Measurements from ENCODE around the gene TARS3.

Gene TARS3

DNA sequence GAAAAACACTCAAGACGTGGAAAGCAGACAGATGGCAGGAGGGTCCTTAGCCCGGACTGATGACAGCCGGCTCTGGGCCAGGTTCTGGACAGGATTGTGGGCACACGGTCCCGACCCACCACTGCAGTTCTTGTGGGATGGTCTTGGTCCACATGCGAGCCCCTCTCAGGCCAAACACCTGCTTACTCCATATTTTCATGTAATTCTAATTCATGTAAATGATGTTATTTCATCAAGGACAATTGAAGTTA, 104.7 kb downstream of the TARS3 start:
- DNase-seq, result no peak

DNA sequence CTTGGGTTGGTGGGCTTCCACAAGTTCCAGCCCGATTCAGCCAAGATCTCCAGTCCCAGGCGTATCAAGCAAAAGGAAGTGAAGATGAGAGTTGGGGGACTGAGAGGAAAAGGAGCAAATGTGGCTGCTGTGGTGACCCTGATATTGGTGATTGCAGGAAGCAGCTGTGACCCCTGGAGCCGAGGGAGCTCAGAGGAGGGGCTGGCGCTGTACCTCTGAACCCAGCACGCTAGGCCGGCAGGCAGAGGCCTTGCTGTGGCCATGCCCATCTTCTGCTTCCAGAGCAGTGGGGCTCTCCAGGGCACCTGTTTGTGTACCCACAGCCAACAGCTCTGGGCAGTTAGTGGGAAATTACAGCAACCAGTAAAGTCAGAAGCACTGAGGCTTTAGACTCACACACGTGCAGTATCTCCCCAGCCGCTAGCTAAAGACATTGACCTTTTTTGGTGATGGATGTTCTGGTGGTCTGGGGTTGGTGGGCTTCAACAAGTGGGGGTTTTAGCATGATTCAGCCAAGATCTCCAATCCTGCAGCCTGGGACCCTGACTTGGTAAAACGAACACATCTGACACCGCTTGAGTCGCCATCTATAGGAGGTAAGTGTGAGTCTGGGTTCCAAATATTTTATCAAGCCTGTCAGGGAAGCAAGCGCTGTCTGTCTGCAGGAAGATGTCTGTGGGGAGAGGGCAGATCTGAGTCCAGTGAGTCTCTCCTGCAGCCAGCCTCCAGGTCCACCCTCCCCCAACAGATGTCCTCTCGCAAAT, 105.2 kb downstream of the TARS3 start:
- DNase-seq, result no peak

DNA sequence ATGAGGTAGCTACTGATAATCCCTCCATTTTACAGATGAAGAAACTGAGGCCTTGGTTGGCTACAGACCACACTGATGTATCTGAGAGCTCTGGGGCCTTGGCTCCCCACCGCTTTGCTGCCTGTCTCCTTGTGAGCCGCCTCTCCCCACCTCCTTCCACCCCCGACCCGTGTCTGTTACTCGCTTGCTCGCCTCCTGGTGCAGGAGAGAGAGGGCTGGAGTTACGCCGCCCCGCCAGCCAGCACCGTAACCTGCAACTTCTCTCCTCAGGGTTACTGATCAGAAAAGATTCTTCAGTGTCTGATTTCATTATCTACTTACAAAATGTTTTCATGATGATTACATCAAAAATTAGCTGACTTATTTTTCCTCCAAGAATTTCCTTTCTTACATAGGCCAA, 106.2 kb downstream of the TARS3 start:
- no peak for DNase-seq

DNA sequence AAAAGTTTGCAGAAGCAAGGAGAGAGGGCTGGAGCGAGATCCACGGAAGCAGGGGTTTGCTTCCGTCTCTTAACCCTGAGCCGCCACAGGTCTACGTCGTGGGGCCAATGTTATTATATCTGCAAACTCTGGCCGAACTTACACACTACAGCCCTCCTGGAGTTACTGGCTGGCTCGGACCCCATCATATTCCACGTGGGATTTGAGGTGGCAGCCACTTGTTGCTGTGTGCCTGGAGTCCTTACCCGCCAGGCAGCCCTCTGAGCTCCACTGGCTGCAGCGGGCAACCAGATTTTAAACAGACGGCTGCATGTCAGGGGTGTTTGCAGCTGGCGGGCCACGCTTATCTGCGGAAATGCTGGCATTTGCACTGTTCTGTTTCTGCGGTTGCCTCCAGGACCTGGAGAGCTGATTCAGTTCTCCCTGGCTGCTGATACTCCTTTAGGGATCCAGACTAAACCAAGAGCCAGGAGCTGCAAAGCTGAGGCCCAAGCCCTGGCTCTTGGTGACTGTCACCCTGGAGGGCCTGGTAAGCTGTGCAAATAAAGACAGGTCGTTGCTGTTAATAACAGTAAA, 106.8 kb downstream of the TARS3 start:
- DNase-seq, result no peak

DNA sequence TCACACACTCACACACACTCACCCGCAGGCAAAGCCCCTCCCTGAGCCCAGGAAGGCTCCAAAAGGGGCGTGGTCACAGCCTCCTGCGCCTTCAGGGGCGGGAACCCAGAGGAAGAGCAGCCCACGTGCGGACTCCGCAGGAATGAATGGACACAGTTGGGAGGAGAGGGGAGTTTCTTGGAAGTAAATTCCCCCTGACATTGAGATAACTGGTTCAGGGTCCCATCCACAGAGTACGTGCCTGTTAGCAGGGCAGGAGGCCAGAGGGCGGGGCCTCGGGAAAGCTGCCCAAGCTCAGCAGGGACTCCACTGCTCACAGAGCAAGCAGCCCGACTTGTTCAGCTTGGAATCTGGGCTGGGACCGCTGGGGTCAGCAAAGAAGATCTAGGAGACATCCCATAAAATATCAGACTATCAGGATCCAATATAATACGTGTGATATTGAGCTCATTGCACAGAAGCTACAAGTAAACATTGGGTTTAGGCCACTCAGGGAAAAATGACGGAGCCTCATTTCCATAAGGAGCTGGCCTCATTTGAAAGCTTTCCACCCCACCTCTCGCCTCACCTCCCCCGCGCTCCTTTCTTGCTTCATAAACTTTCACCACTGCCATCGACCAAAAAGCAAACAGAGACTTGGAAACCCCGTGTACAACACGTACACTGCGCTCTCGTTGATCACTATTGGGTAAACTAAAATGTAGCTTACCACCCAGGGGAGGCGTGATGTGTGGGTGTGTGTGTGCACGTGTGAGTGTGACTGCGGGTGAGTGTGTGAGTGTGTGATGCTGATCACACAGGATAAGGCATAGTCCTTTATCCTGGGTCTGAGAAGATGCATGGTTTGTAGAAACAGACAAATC, 108.1 kb downstream of the TARS3 start:
- DNase-seq, result no peak

DNA sequence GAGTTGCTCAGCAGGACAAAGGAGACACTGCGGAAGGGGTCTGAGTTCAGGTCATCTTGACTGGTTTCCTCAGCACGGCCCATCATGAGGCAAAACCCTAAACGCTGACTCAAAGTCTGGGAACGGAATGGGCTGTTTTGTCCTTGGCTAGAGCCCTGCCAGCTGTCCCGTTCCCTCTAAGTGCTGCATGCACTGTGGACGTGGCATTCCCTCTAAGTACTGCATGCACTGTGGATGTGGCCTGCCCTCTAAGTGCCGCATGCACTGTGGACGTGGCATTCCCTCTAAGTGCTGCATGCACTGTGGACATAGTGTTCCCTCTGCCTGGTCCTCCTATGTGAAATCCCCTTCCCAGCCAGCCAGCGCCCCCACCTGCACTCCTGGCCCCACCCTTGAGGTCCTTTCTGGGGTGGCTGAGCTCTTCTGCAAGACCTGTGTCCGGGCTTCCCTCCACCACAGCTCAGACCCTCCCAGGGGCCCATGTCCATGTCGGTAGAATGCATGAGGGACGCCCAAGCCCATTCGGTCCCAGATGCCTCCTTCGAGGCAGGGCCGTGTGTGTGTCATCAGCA, 108.8 kb downstream of the TARS3 start:
- DNase-seq, result no peak

DNA sequence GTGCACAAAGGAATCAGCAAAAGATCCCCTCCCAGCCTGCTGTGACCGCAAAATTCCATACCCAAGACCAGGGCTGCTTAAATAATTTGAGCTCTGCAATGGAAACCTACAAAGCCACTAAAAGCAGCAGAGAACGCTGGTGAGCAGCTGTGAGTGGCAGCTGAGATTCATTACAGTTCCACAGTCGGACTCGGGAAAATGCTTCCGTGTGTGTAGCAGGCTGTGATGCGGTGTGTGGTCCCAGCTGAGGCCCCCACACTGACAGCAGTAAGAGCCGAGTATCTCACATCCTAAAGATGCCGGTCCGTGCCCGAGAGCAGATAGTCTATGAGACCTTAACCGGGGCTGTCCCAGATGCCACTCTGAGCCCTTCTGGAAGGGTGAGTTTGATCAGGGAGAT, 109.5 kb downstream of the TARS3 start:
- DNase-seq, result no peak

DNA sequence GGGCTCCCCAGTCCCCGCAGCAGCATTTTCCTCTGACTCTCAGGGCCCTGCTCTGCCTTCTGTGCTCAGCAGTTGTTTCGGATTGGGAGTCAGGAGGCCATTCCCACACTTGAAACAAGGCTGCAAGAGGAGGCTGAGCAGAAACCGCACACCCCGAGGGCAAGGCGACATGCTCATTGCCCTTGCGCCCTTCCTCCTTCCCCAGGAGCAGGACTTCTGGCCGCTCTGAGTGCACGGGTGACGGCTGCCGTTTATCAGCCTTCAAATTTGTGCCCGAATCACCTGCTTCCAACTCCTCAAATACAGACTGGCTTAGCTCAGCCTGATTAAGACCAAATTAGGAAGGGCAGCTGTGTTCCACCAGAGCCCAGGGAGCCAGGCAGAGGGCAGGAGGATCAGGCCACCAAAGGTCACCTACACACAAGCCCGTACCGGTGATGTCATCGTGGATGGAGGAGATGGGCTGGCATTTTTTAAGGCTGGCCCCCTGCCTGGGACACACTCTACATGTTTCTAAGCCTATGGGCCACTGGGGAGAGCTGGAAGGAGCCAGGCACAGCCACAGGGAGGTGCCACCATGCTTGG, 110.2 kb downstream of the TARS3 start:
- no peak for DNase-seq

DNA sequence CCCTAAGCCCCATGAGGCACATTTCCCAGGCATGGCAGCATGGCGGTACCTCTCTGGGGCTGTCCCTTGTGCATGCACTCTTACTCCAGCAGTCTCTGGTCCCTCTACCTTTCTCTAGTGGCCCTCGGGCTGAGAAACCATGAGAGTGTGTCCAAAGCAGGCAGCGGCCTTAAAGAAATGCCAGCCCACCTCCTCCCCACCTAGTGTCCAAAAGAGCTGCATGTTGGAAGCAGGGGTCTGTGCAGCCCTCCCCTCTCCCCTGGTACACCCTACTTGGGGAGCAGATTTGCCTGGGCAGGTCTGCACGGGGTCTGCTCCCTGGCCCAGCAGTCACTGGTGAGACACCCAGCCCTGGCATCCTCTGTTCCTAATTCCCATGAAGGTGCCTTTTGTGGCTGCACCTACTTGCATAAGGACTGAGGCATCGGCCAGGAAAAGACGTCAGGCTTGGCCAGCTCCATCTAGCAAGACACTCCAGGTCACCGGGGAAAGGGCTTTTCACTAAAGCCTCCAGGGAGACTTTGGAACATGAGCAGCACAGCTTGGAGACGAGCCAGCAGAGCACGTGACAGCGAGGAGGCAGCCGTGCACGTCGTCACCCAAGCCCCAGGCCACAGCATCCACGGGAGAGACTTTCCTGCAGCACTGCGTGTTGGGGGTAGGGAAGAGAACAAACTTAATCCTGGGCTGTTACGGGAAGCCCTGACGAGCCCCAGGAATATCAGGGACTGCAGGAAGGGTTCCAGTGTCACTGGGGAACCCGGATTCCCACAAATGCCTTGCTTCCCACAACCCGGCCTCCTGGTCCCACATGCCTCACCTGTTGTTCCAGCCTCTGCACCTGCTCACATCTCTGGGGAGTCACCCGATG, 110.9 kb downstream of the TARS3 start:
- no peak for DNase-seq

DNA sequence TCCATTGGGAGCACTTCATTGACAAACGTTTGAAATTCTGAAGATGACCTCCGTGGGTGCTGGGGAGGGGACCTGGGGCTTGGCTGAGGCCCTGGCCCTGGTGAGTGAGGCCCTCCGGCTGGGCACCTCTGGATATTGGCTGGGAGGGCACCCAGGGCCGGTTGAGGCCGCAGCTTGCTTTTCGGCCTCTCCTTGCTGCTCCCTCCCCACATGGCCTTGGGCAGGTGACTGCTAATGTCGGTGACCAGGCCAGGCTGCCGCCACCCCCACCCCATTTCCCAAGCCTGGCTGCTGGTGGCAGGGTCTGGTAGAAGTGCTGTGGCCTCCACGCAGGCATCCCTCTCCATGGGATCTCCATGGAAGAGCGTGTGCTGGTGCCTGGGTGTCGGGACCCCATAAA, 111.6 kb downstream of the TARS3 start:
- no peak for DNase-seq

DNA sequence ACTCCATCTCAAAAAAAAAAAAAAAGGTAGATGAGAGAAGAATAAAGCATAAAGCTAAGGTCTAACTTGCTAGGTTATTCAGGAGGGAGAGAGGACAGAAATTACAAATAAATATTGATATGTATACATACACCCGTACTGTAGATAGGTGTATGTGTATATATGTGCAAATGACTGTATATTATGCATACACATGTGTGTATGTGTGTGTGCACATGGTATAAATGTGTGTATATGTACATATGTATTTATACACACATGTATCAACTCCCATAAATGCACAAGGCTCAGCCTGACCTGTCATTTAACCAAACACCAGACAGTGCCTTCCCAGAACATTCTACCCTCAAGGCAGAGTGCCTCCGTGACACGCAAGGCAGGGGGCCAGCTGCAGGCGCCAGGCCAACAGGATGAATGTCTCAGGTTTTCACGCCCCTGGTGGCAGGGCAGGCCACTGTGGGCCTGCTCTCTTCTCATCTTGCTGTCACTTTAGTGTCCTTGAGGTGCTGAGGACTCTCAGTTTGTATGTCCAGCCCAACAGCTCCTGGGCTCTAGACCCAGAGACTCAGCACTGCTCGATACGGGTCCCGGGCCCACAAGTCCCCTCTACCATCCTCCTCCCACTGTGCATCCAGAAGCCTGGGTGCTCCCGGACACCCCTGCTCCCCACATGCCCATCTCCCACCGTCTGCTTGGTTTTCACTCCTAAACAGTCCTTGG, 112.5 kb downstream of the TARS3 start:
- DNase-seq, result no peak

DNA sequence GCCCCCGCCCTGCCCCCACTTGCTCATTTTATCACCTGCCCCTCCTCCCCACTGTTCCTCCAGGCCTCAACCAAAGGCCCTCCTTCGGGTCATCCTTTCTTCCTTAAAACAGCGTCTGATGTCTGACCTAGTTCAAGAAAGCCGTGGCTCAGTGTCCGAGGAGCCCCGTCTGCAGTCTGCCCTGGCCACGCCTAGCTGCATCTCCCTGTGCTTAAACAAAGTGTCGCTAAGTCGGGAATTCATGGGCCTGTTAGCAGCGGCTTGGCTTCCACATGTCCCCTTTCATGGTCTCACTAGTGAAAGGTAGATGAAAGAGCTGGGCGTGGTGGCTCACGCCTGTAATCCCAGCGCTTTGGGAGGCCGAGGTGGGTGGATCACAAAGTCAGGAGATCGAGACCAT, 113.3 kb downstream of the TARS3 start:
- no peak for DNase-seq

DNA sequence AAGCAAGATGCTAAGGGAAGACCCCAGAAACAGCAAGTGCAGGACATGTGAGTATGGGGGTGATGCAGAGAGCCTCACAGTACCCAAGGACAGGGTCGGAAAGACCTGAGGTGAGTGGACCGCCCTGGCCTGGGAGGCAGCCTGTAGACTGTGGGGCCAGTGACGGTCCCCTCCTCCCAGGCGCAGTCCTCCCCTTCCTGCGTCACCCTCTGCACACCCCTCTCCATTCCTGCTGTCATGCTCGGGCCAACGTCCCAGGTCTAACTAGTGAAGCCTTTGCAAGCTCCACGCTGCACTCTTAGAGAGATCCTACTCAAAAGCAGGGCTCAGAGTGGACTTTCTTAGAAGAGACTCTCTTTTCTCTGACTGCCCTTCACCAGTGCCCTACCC, 113.7 kb downstream of the TARS3 start:
- no peak for DNase-seq

DNA sequence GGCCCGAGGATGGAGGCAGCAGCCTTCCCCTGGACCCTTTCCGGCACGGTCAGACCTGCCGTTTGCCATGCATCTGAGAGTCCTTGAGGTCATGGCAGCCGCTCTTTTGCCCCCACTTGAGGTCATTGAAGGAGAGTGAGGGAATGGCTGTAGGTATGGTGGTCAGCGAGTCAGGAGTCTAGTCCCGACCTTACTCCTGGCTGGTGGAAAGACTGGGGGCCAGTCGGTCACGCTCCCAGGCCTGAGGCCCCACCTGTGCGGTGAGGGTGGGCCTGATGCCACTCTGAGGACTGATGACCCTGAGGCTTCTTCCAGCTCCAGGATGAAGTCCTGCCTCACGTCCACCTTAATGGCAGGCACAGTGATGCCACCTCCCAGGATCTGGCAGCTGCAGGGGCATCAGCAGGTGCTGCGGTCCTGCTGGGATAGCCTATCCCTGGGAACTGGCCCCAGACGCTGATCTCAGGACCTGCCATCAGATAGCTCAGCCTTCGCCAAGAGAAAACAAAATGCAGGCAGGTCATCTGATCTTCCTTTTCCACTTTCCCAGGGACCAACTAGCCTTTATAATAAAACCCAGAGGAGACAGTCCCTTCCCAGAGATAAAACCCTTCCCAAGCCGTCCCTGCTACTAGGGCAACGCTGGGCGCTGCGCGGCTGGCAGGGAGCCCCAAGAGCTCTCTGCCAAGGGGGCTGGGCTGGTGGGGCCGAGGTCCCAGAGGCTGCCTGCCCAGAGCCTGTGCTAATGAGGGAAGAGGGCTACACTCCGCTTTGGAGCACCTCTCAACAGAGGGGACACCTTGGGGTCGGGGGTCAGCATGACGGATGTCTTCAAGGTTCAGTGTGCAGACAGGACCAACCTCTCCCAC, 114.3 kb downstream of the TARS3 start:
- DNase-seq, result no peak

DNA sequence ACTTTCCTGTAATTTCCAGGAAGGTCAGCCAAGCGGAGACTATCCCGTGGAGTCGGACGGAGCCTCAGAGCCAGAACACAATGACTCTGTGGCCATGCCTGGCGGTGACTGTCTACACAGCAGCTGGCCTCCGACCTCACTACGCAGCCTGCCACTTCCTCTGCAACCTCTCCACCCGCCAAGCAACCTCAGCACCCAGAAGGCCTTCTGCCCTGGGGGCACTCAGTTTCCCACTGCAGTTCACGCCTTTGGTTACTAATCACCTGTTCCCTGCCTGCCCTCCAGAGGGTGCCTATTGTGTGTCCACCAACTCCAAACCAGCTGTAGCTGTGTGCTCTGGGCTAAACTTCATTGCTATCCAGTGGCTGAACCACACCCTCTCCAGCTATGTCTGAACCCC, 116.1 kb downstream of the TARS3 start:
- DNase-seq, result no peak

DNA sequence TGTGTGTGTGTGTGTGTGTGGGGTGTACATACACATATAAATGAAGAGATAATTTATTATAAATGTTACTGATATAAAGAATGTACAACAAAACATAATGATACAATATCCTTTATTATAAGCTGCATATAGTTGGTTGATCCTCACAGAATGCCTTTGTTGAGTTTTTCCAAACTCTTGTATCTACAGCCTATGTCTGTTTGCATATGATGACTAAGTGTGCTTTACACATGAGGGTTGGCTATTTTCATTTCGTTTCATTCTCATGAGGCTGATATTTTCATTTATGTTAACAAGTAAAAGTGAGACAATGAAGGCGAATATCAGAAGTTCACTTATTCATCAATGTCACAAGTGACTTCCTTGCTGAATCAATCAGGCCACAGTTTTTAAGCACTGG, 117.2 kb downstream of the TARS3 start:
- DNase-seq, result no peak

DNA sequence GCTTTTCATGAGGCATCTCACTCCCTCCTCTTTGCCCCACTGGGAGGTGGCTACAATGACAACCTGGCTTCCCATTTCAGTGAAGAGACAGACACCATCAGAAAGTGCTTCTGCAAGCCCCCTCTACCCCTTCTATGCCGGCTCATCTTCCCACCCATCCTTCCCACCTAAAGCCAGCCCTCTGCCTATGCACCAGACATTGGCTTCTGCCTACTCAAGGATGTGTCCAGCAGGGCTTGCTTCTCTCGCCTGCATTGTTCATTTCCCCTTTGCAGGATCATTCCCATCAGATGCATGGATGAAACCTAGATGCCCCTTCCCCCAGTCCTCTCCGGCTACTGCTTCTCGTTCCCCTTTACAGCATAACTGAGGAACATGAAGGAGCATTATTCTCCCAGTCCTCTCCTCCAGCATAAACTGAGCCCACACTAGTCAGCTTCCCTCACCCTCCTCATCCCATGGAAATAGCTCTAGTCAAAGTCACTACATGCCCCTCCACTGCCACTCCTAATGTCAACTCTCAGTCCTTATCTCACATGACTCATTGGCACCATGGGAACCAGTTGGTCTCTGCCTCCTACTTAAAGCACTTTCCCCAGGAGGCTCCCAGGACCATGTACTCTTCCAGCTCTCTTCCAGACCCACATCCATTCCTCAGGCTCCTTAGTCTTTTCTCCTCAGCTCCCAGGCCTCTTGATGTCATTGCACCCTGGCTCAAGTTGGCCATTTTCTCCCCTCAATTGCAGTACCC, 120.0 kb downstream of the TARS3 start:
- no peak for DNase-seq
